HCEC 1CT (cell line): Measurements from ENCODE around the gene CECR2.
A peak's percentile ranks its signal among the peaks of the same experiment; 100 is the strongest.
"Not testable (repeated sequence)": the region's sequence is repeated elsewhere in the genome, so short reads cannot be mapped to it uniquely, and the experiment has no call there.

ENCODE experiments used
- DNase-seq: peaks from one replicate; pipeline ENCODE4 v3.0.0-alpha.2; 2017

CECR2 gene

GRCh38 chr22:17523925-17524324 lies 154.7 kb downstream of the CECR2 start:
- no peak for DNase-seq

DNA sequence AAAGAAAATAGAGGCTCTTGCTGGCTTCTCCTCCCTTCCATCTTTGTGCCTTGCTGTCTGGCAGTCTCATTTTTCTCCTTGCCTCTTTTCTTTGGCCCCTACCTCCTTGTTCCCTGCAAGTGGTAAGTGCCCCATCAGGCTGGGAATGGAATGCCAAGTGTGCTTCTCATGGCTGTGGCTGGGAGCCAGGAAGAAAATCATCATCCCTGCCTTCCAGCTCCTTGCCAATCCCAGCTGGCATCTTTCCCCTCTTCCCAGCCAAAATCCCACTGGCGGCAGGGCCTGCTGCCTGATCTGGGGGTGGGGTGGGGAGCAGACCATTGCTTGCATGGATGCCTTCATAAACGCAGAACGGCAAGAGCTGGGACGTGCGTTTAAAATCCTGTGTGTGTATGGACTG lies 167.0 kb downstream of the CECR2 start:
- DNase-seq = no peak

DNA sequence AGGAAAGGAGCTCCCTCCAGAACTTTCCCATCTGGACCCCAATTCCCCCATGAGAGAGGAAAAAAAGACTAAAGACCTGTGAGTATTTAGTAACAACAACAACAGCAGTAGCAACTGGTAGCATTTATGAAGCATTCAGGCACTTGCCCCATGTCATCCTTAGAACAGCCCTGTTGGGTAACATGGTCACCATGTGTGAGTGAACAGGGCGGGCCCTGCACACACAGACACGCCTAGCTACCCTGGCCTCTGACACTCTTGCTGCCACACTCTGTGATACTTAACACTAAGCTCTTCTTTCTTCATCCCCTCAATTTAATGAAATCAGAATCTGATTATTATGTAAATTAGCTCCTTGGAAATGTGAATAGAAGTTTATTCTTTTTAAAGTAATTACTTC lies 167.9 kb downstream of the CECR2 start:
- no peak for DNase-seq

GRCh38 chr22:17540481-17540880 lies 171.2 kb downstream of the CECR2 start:
- no peak for DNase-seq

- DNase-seq = no peak
These were observed 172.2 kb downstream of the CECR2 start for GRCh38 chr22:17541476-17541875.

- DNase-seq = no peak
These were observed 173.2 kb downstream of the CECR2 start for GRCh38 chr22:17542452-17542851.

- DNase-seq = no peak
These were observed 178.9 kb downstream of the CECR2 start for GRCh38 chr22:17548010-17548755.

DNA sequence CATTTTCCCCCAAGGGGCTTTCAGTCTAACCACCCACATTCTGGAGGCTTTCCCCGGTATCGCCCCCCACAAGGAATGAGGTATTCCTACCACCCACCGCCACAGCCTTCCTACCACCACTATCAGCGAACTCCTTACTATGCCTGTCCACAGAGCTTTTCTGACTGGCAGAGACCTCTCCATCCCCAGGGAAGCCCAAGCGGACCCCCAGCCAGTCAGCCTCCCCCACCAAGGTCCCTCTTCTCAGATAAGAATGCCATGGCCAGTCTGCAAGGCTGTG lies 179.4 kb downstream of the CECR2 start:
- no peak for DNase-seq

DNA sequence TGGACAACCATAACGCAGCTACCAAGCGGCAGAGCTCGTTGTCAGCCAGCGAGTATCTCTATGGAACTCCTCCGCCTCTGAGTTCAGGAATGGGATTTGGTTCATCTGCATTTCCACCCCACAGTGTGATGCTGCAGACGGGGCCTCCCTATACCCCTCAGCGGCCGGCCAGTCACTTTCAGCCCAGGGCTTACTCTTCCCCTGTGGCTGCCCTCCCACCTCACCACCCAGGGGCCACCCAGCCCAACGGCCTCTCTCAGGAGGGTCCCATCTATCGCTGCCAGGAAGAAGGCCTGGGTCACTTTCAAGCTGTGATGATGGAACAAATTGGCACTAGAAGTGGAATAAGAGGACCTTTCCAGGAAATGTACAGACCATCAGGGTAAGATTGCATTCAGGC lies 179.9 kb downstream of the CECR2 start:
- DNase-seq = no peak

DNA sequence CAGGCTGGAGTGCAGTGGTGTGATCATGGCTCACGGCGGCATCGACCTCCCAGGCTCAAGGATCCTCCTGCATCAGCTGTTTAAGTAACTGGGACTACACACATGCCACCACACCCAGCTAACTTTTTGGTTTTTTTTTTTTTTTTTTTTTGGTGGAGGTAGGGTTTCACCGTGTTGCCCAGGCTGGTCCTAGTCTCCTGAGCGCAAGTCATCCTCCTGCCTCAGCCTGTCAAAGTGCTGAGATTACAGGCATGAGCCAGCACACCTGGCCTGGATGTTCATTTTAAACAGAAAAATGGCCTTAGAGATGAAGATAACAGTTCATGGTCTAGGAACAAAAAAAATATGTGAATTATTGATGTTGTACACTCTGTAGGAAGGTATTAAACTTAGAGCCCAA lies 180.4 kb downstream of the CECR2 start:
- DNase-seq = no peak

DNA sequence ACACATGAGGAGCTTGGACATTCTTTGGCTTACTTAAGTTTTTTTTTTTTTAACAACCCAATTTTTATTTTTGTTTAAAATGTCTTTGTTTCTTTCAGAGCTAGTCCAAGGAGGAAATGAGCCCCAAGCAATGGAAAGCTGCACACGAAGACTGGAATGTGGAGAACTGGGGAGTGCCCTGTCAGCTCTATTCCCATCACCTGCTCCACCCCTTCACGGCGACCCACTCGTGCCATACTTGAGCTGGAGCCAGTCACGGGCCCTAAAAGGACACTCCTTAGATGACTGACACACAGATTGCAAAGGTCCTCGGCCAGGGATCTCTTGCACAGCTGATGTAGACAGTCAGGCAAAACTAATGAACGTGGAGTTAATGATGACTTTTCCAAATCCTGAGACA lies 183.5 kb downstream of the CECR2 start:
- no peak for DNase-seq

DNA sequence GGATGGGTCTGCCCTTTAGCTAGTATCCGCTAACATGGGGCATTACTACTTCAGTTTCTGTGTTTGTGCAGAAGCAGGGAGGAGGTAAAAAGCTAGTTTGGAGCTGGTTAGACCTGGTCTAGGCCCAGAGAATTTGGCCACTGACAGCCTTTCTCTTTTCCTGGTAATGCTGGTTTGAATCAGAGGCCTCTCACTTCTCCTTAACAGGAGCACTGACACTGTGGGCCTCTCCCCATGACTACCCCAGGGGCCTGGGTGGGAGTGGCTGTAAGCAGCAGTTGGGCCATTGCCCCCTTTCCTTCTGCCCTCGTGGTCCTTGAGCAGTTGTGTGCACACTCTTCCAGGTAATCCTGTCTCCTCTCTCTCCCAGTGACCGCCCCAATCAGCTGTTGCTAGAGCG lies 185.6 kb downstream of the CECR2 start:
- DNase-seq = no peak

GRCh38 chr22:17559188-17559587 lies 189.9 kb downstream of the CECR2 start:
- no peak for DNase-seq

GRCh38 chr22:17562906-17563870 lies 193.9 kb downstream of the CECR2 start, which contains the start of gene SLC25A18:
SLC25A18 (plus strand) TSS chr22:17563498; CDS start chr22:17579945, 16,447 bp downstream.
- DNase-seq = no peak

DNA sequence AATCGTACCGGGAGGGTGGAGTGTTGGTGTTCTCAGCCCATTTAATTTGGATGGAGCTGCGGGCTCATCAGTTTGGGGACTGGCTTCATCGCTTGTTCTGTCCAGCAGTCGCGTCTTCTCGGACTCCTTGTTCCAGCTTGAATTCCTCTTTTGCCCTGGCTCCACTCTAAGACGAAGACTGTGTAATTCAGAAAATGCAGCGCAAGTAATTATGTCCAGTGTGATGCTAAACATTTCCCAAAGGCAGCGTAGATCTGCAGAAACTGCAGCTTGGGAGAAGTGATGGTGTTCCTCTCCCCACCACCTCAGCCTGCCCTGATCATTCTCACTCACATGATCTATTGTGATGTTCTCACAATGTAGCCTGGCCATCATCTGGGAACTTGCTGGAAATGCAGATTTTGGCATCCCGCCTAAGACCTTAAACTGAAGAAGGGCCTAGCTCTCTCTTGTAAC lies 194.7 kb downstream of the CECR2 start:
- peak; percentile 28 for DNase-seq

DNA sequence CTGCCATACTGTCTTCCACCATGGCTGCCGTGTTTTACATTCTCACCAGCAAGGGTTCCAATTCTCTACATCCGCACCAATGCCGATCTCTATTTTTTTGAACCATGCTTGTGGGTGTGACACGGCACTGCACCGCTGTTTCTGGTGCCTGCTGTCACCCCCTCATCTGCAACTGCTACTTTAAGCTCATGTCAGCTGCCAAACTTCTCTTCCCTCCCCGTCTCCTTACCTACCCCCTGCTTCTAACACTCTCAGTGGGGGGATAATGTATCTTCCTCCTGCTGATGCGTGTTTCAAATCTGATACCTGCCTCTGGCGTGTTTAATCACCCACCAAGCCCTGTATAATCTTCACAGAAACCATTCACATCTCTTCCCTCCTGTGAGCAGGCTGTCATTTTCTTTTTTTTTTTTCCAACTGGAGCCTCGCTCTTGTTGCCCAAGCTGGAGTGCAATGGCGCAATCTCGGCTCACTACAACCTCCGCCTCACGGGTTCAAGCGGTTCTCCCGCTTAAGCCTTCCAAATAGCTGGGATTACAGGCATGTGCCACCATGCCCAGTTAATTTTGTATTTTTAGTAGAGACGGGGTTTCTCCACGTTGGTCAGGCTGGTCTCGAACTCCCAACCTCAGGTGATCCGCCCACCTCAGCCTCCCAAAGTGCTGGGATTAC lies 196.9 kb downstream of the CECR2 start:
- not testable (repeated sequence) for DNase-seq

- no peak for DNase-seq
These were observed 197.5 kb downstream of the CECR2 start for GRCh38 chr22:17566776-17567175.

DNA sequence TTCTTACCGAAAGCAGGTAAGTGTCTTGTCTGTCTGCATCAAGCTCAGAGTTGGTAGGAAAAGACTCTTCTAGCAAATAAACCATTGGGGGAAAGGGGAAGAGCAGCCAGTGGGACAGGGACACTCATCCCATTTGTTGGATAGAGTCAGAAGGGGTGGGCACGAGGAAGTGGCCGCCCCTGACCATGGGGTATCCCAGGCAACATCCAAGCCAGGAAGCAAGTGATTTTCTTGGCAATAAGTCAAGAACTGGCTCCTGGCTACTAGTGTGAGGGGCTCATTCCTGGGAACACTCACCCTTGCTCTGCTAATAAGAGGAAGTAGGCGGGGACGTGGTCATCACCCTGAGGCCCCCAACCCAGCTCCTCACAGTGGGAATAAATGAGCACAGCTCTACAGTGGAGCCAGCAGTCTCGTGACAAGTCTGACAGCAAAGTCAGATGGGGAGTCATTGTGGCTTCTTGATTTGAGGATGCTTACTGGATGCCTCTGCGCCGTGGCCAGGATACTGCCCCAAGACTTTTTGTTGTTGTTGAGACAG lies 200.8 kb downstream of the CECR2 start:
- no peak for DNase-seq

DNA sequence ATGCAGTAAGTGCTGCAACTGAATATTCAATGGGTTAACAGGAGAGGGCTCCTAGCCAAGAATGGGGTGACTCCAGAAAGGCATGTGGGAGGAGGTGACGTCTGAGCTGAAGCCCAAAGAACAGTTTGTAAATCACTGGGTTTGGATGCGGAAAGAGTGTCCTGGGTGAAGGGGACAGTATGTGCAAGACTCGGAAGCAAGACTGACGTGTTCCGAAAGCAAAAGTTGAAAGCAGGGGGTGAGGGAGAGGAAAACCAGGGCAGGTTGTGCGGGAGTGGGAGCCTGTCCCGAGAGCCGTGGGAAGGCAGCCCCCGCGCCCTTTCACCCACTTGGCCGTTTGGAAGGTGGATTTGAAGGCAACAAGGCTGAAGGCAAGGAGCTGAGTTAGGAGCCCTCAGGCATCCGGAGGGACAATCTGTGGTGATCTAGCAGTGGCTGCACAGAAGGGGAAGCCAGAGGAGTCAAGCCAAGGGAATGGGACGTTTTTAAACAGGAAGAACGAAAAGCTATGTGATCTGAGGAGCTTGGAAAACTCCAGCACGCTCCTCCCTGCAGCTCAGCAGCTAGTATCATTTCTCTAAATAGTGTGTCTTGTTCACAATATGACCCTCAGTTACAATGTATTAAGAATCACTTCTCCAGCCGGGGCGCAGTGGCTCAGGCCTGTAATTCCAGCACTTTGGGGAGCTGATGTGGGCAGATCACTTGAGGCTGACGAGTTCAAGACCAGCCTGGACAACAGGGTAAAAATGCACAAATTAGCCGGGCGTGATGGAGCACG lies 201.8 kb downstream of the CECR2 start:
- DNase-seq = peak; percentile 69

- DNase-seq = no peak
These were observed 205.9 kb downstream of the CECR2 start for GRCh38 chr22:17575151-17575550.

- DNase-seq = no peak
These were observed 206.4 kb downstream of the CECR2 start for GRCh38 chr22:17575681-17576080.

- peak; percentile 76 for DNase-seq
These were observed 207.2 kb downstream of the CECR2 start for GRCh38 chr22:17576470-17576869.
